SK-N-MC (cell line): ENCODE measurements around the gene TPP2.
A peak's percentile ranks its signal among the peaks of the same experiment; 100 is the strongest.

Experiments used
- DNase-seq: peaks from one replicate; pipeline ENCODE4 v3.0.0-alpha.2; 2011; ENCODE audit warnings: low read depth, low spot score
- H3K27ac ChIP-seq: fragments of 200-600 bp; sonication (generic); 2 replicates; pipeline ENCODE4 v1.5.1; 2016; ENCODE audit warnings: mixed run types
- H3K36me3 ChIP-seq: fragments of 200-600 bp; sonication (generic); 2 replicates; pipeline ENCODE4 v1.6.1; 2017; ENCODE audit warnings: antibody characterized with exemption, low read length, mixed read lengths; ENCODE audit not compliant: insufficient read depth
- H3K4me3 ChIP-seq: fragments of 200-600 bp; sonication (generic); 2 replicates; pipeline ENCODE4 v1.5.1; 2016
- H3K9ac ChIP-seq: fragments of 200-600 bp; sonication (generic); 2 replicates; pipeline ENCODE4 v1.8.0; 2017; ENCODE audit warnings: mixed run types, mixed read lengths; ENCODE audit not compliant: insufficient read length
- H3K9me3 ChIP-seq: fragments of 200-600 bp; sonication (generic); 2 replicates; pipeline ENCODE4 v1.6.1; 2017; ENCODE audit warnings: low read depth, mild to moderate bottlenecking, antibody characterized with exemption, low read length, moderate library complexity, mixed read lengths
- EZH2 ChIP-seq: fragments of 200-600 bp; sonication (generic); IDR thresholded peaks from one replicate; pipeline ENCODE4 v1.6.1; 2017; ENCODE audit warnings: antibody characterized with exemption
- FOXP2 ChIP-seq: optimal IDR thresholded peaks from 2 replicates; pipeline ENCODE3; 2011; ENCODE audit warnings: mild to moderate bottlenecking, moderate library complexity; ENCODE audit not compliant: insufficient read depth; ENCODE audit errors: extremely low read length, control extremely low read depth
- POLR2AphosphoS5 ChIP-seq: IDR thresholded peaks from 2 replicates; pipeline ENCODE4 v1.6.1; 2012; ENCODE audit warnings: mild to moderate bottlenecking, low read depth, low read length, borderline replicate concordance

Gene TPP2

GRCh38 chr13:102678339-102679107 lies 81.7 kb downstream of the TPP2 start:
- DNase-seq: no peak
- TF ChIP-seq EZH2 (no peak), FOXP2 (no peak), POLR2AphosphoS5 (no peak)
- H3K36me3 ChIP-seq: peaks cover 60% of the 10 kb centered on the region
- H3K9ac ChIP-seq: no peak overlapping the region
- no peak overlapping the region for H3K4me3 ChIP-seq
- H3K27ac ChIP-seq: no peak overlapping the region
- no peaks in the 10 kb centered on the region for H3K9me3 ChIP-seq

GRCh38 chr13:102679449-102680132 lies 82.8 kb downstream of the TPP2 start:
- Histone ChIP-seq H3K36me3 (peaks cover 55% of the 10 kb centered on the region), H3K27ac (peak overlapping the region; percentile 82; the same call in 1 of the 2 replicates), H3K9ac (no peak overlapping the region), H3K4me3 (no peak overlapping the region), H3K9me3 (no peaks in the 10 kb centered on the region)
- DNase-seq: no peak
- TF ChIP-seq EZH2 (no peak), POLR2AphosphoS5 (no peak), FOXP2 (no peak)

- no peak for DNase-seq
- TF ChIP-seq EZH2 (no peak), POLR2AphosphoS5 (no peak), FOXP2 (no peak)
These were observed 83.4 kb downstream of the TPP2 start for GRCh38 chr13:102680133-102680717.

GRCh38 chr13:102680842-102681740 lies 84.3 kb downstream of the TPP2 start:
- peaks cover 40% of the 10 kb centered on the region for H3K36me3 ChIP-seq
- DNase-seq: no peak
- H3K4me3 ChIP-seq: 0 out of 2 replicates have a peak overlapping the region, but pooled peaks have one; percentile 35
- no peaks in the 10 kb centered on the region for H3K9me3 ChIP-seq
- H3K27ac ChIP-seq: peak overlapping the region; percentile 82
- TF ChIP-seq POLR2AphosphoS5 (no peak), FOXP2 (no peak), EZH2 (no peak)
- H3K9ac ChIP-seq: no peak overlapping the region

More at GRCh38 chr13:102680133-102680717, 83.4 kb downstream of the TPP2 start:
- peaks cover 49% of the 10 kb centered on the region for H3K36me3 ChIP-seq
- H3K9ac ChIP-seq: no peak overlapping the region
- H3K27ac ChIP-seq: peak overlapping the region; percentile 82; the same call in 1 of the 2 replicates
- no peaks in the 10 kb centered on the region for H3K9me3 ChIP-seq
- H3K4me3 ChIP-seq: no peak overlapping the region

GRCh38 chr13:102682211-102682610 lies 85.4 kb downstream of the TPP2 start:
- H3K9ac ChIP-seq: no peak overlapping the region
- peak overlapping the region; percentile 82 for H3K27ac ChIP-seq
- no peak for DNase-seq
- TF ChIP-seq POLR2AphosphoS5: no peak
- TF ChIP-seq EZH2: no peak
- no peak for TF ChIP-seq FOXP2
- peak overlapping the region; percentile 6 for H3K4me3 ChIP-seq
- H3K9me3 ChIP-seq: no peaks in the 10 kb centered on the region
- peaks cover 29% of the 10 kb centered on the region for H3K36me3 ChIP-seq

GRCh38 chr13:102682727-102683126 lies 85.9 kb downstream of the TPP2 start:
- H3K9ac ChIP-seq: no peak overlapping the region
- DNase-seq: no peak
- peak overlapping the region; percentile 6; the same call in 1 of the 2 replicates for H3K4me3 ChIP-seq
- H3K36me3 ChIP-seq: peaks cover 24% of the 10 kb centered on the region
- peak overlapping the region; percentile 82; the same call in 1 of the 2 replicates for H3K27ac ChIP-seq
- no peak for TF ChIP-seq FOXP2
- TF ChIP-seq EZH2: no peak
- no peak for TF ChIP-seq POLR2AphosphoS5
- no peaks in the 10 kb centered on the region for H3K9me3 ChIP-seq

GRCh38 chr13:102683637-102684036 lies 86.9 kb downstream of the TPP2 start:
- H3K9ac ChIP-seq: no peak overlapping the region
- H3K36me3 ChIP-seq: peaks cover 16% of the 10 kb centered on the region
- no peak overlapping the region for H3K27ac ChIP-seq
- TF ChIP-seq POLR2AphosphoS5 (no peak), FOXP2 (no peak), EZH2 (no peak)
- no peak for DNase-seq
- H3K9me3 ChIP-seq: no peaks in the 10 kb centered on the region
- H3K4me3 ChIP-seq: no peak overlapping the region
